Measurements from ENCODE around the gene ZNF547.
"Not testable (repeated sequence)": the region's sequence is repeated elsewhere in the genome, so short reads cannot be mapped to it uniquely, and the experiment has no call there.

The ZNF547 gene

GRCh38 chr19:57374647-57375046 lies 11.3 kb downstream of the ZNF547 start:
- not testable (repeated sequence) for DNase-seq (ENCODE audit: low read depth)

- DNase-seq (ENCODE audit: low read depth) = no peak
Measured at GRCh38 chr19:57376151-57376550, 12.8 kb downstream of the ZNF547 start.

- no peak for DNase-seq (ENCODE audit: low read depth)
Measured at GRCh38 chr19:57377498-57378146, 14.3 kb downstream of the ZNF547 start.

- no peak for DNase-seq (ENCODE audit: low read depth)
Measured at GRCh38 chr19:57380923-57381322, 17.6 kb downstream of the ZNF547 start.

GRCh38 chr19:57382806-57383488 lies 19.6 kb downstream of the ZNF547 start:
- no peak for DNase-seq (ENCODE audit: low read depth)

- no peak for DNase-seq (ENCODE audit: low read depth)
Measured at GRCh38 chr19:57389194-57389729, 25.9 kb downstream of the ZNF547 start.

- DNase-seq (ENCODE audit: low read depth) = peak; percentile 96
Measured at GRCh38 chr19:57389730-57390598, 26.6 kb downstream of the ZNF547 start, which contains the start of gene ZNF548. TSS of gene ZNF548 (plus strand) at chr19:57389854. CDS start at chr19:57390100, 246 bp downstream.

GRCh38 chr19:57395710-57396109 lies 32.4 kb downstream of the ZNF547 start:
- DNase-seq (ENCODE audit: low read depth) = no peak

GRCh38 chr19:57398868-57399267 lies 35.5 kb downstream of the ZNF547 start:
- no peak for DNase-seq (ENCODE audit: low read depth)

- DNase-seq (ENCODE audit: low read depth) = no peak
Measured at GRCh38 chr19:57403737-57404563, 40.6 kb downstream of the ZNF547 start.

GRCh38 chr19:57406516-57407123 lies 43.3 kb downstream of the ZNF547 start:
- DNase-seq (ENCODE audit: low read depth) = peak; percentile 46

- DNase-seq (ENCODE audit: low read depth) = peak; percentile 88
Measured at GRCh38 chr19:57410877-57411671, 47.7 kb downstream of the ZNF547 start, which contains the start of gene ZNF17. TSS of gene ZNF17 (plus strand) at chr19:57411161. CDS start at chr19:57413616, 2,455 bp downstream.

GRCh38 chr19:57419439-57419838 lies 56.1 kb downstream of the ZNF547 start:
- DNase-seq (ENCODE audit: low read depth) = no peak

GRCh38 chr19:57421037-57421436 lies 57.7 kb downstream of the ZNF547 start:
- no peak for DNase-seq (ENCODE audit: low read depth)

All from activated T-helper 9 cell treated with anti-CD3 and anti-CD28 coated beads, Interleukin-2, amount 50 U/mL, for 16 hours (primary cell).